Activated naive CD8-positive, alpha-beta T cell treated with anti-CD3 and anti-CD28 coated beads, Interleukin-2, amount 10 ng/mL, durations not matched to agents 7 days and 5 days (primary cell): ENCODE data around the gene TESK2. TPM values are rescaled to one million over a fixed set of nuclear protein-coding genes. Genes with fewer than 3 reads are reported as not detected.

Experiments
- ATAC-seq: fragments of 150-1000 bp; cut with Tn5 transposase; one replicate; pipeline ENCODE4 v1.10.0; 2021; ENCODE audit warnings: low read depth, moderate library complexity
- POLR2A ChIA-PET: fragments of 350-600 bp; sonication (Branson Sonifier 250); formaldehyde crosslinking; loops from one replicate; lab custom pipeline; 2021; ENCODE audit warnings: antibody characterized with exemption; lab: Charles Lee
- DNase-seq: peaks from one replicate; pipeline ENCODE4 v3.0.0; 2021
- H3K27ac Mint-ChIP-seq: one replicate; pipeline ENCODE4 v1.8.0; 2022; ENCODE audit warnings: mild to moderate bottlenecking, mixed read lengths
- H3K27me3 Mint-ChIP-seq: one replicate; pipeline ENCODE4 v1.8.0; 2022; ENCODE audit warnings: mild to moderate bottlenecking, moderate library complexity, mixed read lengths
- H3K36me3 Mint-ChIP-seq: one replicate; pipeline ENCODE4 v1.8.0; 2021; ENCODE audit warnings: mild to moderate bottlenecking, mixed read lengths
- H3K4me1 Mint-ChIP-seq: one replicate; pipeline ENCODE4 v1.8.0; 2021; ENCODE audit warnings: mixed read lengths
- H3K4me3 Mint-ChIP-seq: one replicate; pipeline ENCODE4 v1.8.0; 2022; ENCODE audit warnings: mild to moderate bottlenecking, moderate library complexity, mixed read lengths
- H3K9me3 Mint-ChIP-seq: one replicate; pipeline ENCODE4 v1.8.0; 2021; ENCODE audit warnings: mixed read lengths
- total RNA-seq, 2 experiments: library from RNA; stranded (reverse); gene quantifications; one replicate each; pipeline ENCODE4 v1.2.3, GENCODE V29; 2021

TESK2 gene
- total RNA-seq, 2 experiments from 2014 or later = 5.8 to 6.5 TPM

GRCh38 chr1:45303520-45304310, 187.2 kb downstream of the TESK2 start:
- peak overlapping the region; percentile 96 for H3K27ac Mint-ChIP-seq
- no peaks in the 10 kb centered on the region for H3K27me3 Mint-ChIP-seq
- POLR2A ChIA-PET = interaction anchor here (0.6 to 5.5 kb wide), 28 partner anchors 17 to 590 kb away, joined by 3 to 84 read pairs (median 4); partner anchors contain the start of genes CCDC163, EIF2B3, HECTD3 and HPDL
- DNase-seq (peak; percentile 96), ATAC-seq (peak; percentile 86)
- no peaks in the 10 kb centered on the region for H3K36me3 Mint-ChIP-seq
- H3K4me1 Mint-ChIP-seq = peaks cover 28% of the 10 kb centered on the region
- H3K4me3 Mint-ChIP-seq = peak overlapping the region; percentile 90
- H3K9me3 Mint-ChIP-seq = no peaks in the 10 kb centered on the region

GRCh38 chr1:45302505-45303150, 188.3 kb downstream of the TESK2 start:
- Mint-ChIP-seq H3K27ac (peak overlapping the region; percentile 32), H3K9me3 (no peaks in the 10 kb centered on the region), H3K4me1 (peaks cover 28% of the 10 kb centered on the region), H3K27me3 (no peaks in the 10 kb centered on the region), H3K4me3 (peak overlapping the region; percentile 70), H3K36me3 (no peaks in the 10 kb centered on the region)
- ATAC-seq (no peak), DNase-seq (no peak)
- POLR2A ChIA-PET = interaction anchor here (1.0 to 5.5 kb wide), 9 partner anchors 38 to 581 kb away, joined by 4 to 84 read pairs (median 9); partner anchors contain the start of genes EIF2B3, HECTD3, MUTYH and PLK3

GRCh38 chr1:45300669-45300997, 190.3 kb downstream of the TESK2 start:
- DNase-seq (no peak), ATAC-seq (no peak)
- H3K9me3 Mint-ChIP-seq = no peaks in the 10 kb centered on the region
- H3K36me3 Mint-ChIP-seq = no peaks in the 10 kb centered on the region
- no peaks in the 10 kb centered on the region for H3K27me3 Mint-ChIP-seq
- no peak overlapping the region for H3K27ac Mint-ChIP-seq
- H3K4me1 Mint-ChIP-seq = peaks cover 14% of the 10 kb centered on the region
- no peak overlapping the region for H3K4me3 Mint-ChIP-seq
- POLR2A ChIA-PET = interaction anchor here (0.5 to 3.0 kb wide), 5 partner anchors 286 to 579 kb away, joined by 3 to 9 read pairs (median 4); partner anchors contain the start of gene RNU5D-1

GRCh38 chr1:45299981-45300668, 190.8 kb downstream of the TESK2 start:
- Mint-ChIP-seq H3K9me3 (no peaks in the 10 kb centered on the region), H3K4me1 (peaks cover 10% of the 10 kb centered on the region), H3K27ac (no peak overlapping the region), H3K4me3 (no peak overlapping the region), H3K27me3 (no peaks in the 10 kb centered on the region), H3K36me3 (no peaks in the 10 kb centered on the region)
- no peak for DNase-seq
- POLR2A ChIA-PET = interaction anchor here (0.5 to 3.0 kb wide), 6 partner anchors 286 to 578 kb away, joined by 3 to 9 read pairs (median 4); partner anchors contain the start of genes RNU5D-1 and UROD
- no peak for ATAC-seq

DNA sequence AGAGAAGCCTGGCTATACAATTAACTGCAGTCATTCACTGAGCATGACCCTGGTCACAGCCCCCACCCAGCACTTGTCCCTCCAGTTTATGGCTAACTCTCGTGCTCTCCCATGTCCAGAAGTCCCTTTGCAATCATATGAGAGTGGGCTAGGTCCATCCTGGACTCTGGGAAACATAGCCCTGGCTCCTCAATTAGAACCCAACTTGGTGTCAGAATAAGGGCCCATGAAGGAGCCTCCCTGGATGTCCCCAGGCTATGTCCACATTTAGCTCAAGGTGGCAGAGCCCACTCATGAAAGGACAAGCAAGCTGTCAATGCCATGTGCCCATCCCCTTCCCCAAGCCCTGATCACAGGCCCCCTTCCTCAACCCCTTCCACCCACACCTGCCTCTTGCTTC, 191.7 kb downstream of the TESK2 start:
- H3K27ac Mint-ChIP-seq = no peak overlapping the region
- no peaks in the 10 kb centered on the region for H3K27me3 Mint-ChIP-seq
- no peaks in the 10 kb centered on the region for H3K36me3 Mint-ChIP-seq
- H3K9me3 Mint-ChIP-seq = no peaks in the 10 kb centered on the region
- DNase-seq = no peak
- ATAC-seq = no peak
- H3K4me3 Mint-ChIP-seq = no peak overlapping the region
- POLR2A ChIA-PET = interaction anchor here (1.1 to 3.0 kb wide), 2 partner anchors 285 to 287 kb away, joined by 3 to 9 read pairs; partner anchors contain the start of gene UROD
- peaks cover 4% of the 10 kb centered on the region for H3K4me1 Mint-ChIP-seq

GRCh38 chr1:45297666-45298356, 193.2 kb downstream of the TESK2 start:
- no peak overlapping the region for H3K4me3 Mint-ChIP-seq
- POLR2A ChIA-PET = interaction anchor here (3.0 kb wide), 1 partner anchor 283 kb away, joined by 9 read pairs; no protein-coding TSS in a partner anchor
- DNase-seq (no peak), ATAC-seq (no peak)
- H3K27me3 Mint-ChIP-seq = no peaks in the 10 kb centered on the region
- no peak overlapping the region for H3K27ac Mint-ChIP-seq
- no peaks in the 10 kb centered on the region for H3K36me3 Mint-ChIP-seq
- peaks cover 6% of the 10 kb centered on the region for H3K4me1 Mint-ChIP-seq
- H3K9me3 Mint-ChIP-seq = no peaks in the 10 kb centered on the region

Other genes starting within 250 kb of the TESK2 start
- 10 to 100 TPM in 1 of 2 experiments, 1 to 10 TPM in 1; 8.4 to 10.3 TPM for gene HPDL, start 164.3 kb downstream of the TESK2 start, total RNA-seq
- 10 to 100 TPM; 20.4 to 22.2 TPM for gene TOE1, start 151.0 kb downstream of the TESK2 start, total RNA-seq
- gene MUTYH, start 150.7 kb downstream of the TESK2 start, total RNA-seq = 10 to 100 TPM; 59.9 to 68.8 TPM
- gene CCDC163, start 8.9 kb upstream of the TESK2 start, total RNA-seq = 10 to 100 TPM; 10.3 to 13.0 TPM
- gene MMACHC, start 9.1 kb upstream of the TESK2 start, total RNA-seq = 1 to 10 TPM; 4.9 to 8.3 TPM
- gene PRDX1, start 30.7 kb upstream of the TESK2 start, total RNA-seq = 100 to 1,000 TPM; 159 to 180 TPM
- gene AKR1A1, start 59.7 kb upstream of the TESK2 start, total RNA-seq = 100 to 1,000 TPM; 102 to 116 TPM
- gene NASP, start 92.9 kb upstream of the TESK2 start, total RNA-seq = 100 to 1,000 TPM; 184 to 188 TPM
- gene CCDC17, start 132.9 kb upstream of the TESK2 start, total RNA-seq = 1 to 10 TPM; 4.4 TPM
- 100 to 1,000 TPM; 134 to 138 TPM for gene GPBP1L1, start 195.4 kb upstream of the TESK2 start, total RNA-seq
- gene TMEM69, start 197.0 kb upstream of the TESK2 start, total RNA-seq = 10 to 100 TPM; 21.8 to 22.4 TPM